8988T (cell line): ENCODE results near the gene COL25A1.

Experiments
- DNase-seq: peaks from one replicate; pipeline ENCODE4 v3.0.0; 2011

COL25A1 gene

GRCh38 chr4:108838451-108838850 lies 464.0 kb downstream of the COL25A1 start:
- DNase-seq, result no peak

GRCh38 chr4:108834835-108835384 lies 467.5 kb downstream of the COL25A1 start:
- DNase-seq, result no peak

- no peak for DNase-seq
These were observed 468.2 kb downstream of the COL25A1 start for GRCh38 chr4:108834166-108834834.

- no peak for DNase-seq
These were observed 469.4 kb downstream of the COL25A1 start for GRCh38 chr4:108833046-108833445.

GRCh38 chr4:108831886-108832285 lies 470.6 kb downstream of the COL25A1 start:
- no peak for DNase-seq

GRCh38 chr4:108831291-108831690 lies 471.2 kb downstream of the COL25A1 start:
- no peak for DNase-seq

- DNase-seq, result no peak
These were observed 471.8 kb downstream of the COL25A1 start for GRCh38 chr4:108830509-108831244.

- DNase-seq, result no peak
These were observed 472.4 kb downstream of the COL25A1 start for GRCh38 chr4:108829966-108830492.

GRCh38 chr4:108828620-108829019 lies 473.8 kb downstream of the COL25A1 start:
- no peak for DNase-seq

- DNase-seq, result no peak
These were observed 476.7 kb downstream of the COL25A1 start for GRCh38 chr4:108825737-108826136.

GRCh38 chr4:108821351-108821930 lies 481.0 kb downstream of the COL25A1 start:
- DNase-seq, result no peak

- DNase-seq, result no peak
These were observed 481.7 kb downstream of the COL25A1 start for GRCh38 chr4:108820492-108821350.

- DNase-seq, result no peak
These were observed 488.1 kb downstream of the COL25A1 start for GRCh38 chr4:108814326-108814725.

- DNase-seq, result no peak
These were observed 489.2 kb downstream of the COL25A1 start for GRCh38 chr4:108813261-108813660.

- DNase-seq, result no peak
These were observed 491.0 kb downstream of the COL25A1 start for GRCh38 chr4:108811486-108811885.

- DNase-seq, result no peak
These were observed 492.4 kb downstream of the COL25A1 start for GRCh38 chr4:108810087-108810486.

GRCh38 chr4:108804648-108805273 lies 497.7 kb downstream of the COL25A1 start:
- DNase-seq, result no peak

GRCh38 chr4:108799306-108799705 lies 503.2 kb downstream of the COL25A1 start:
- DNase-seq, result no peak

GRCh38 chr4:108796173-108796572 lies 506.3 kb downstream of the COL25A1 start:
- no peak for DNase-seq

GRCh38 chr4:108795733-108796132 lies 506.7 kb downstream of the COL25A1 start:
- DNase-seq, result no peak

GRCh38 chr4:108794136-108794535 lies 508.3 kb downstream of the COL25A1 start:
- no peak for DNase-seq

- no peak for DNase-seq
These were observed 509.0 kb downstream of the COL25A1 start for GRCh38 chr4:108793415-108793814.
